ENCODE results near the gene NDST1.
"Not testable (repeated sequence)": the region's sequence is repeated elsewhere in the genome, so short reads cannot be mapped to it uniquely, and the experiment has no call there.

NDST1 gene

GRCh38 chr5:150508277-150508640, 328 bp downstream of the NDST1 start:
- no peak for DNase-seq (ENCODE audit: low read depth, low spot score)

GRCh38 chr5:150508828-150509227, 897 bp downstream of the NDST1 start:
- no peak for DNase-seq (ENCODE audit: low read depth, low spot score)

GRCh38 chr5:150509992-150510391, 2.1 kb downstream of the NDST1 start:
- no peak for DNase-seq (ENCODE audit: low read depth, low spot score)

GRCh38 chr5:150510460-150511263, 2.7 kb downstream of the NDST1 start:
- DNase-seq (ENCODE audit: low read depth, low spot score), result no peak

- no peak for DNase-seq (ENCODE audit: low read depth, low spot score)
Measured at GRCh38 chr5:150511578-150512367, 3.8 kb downstream of the NDST1 start.

GRCh38 chr5:150512368-150512747, 4.4 kb downstream of the NDST1 start:
- DNase-seq (ENCODE audit: low read depth, low spot score), result no peak

- no peak for DNase-seq (ENCODE audit: low read depth, low spot score)
Measured at GRCh38 chr5:150513375-150514309, 5.7 kb downstream of the NDST1 start.

GRCh38 chr5:150514708-150515211, 6.8 kb downstream of the NDST1 start:
- no peak for DNase-seq (ENCODE audit: low read depth, low spot score)

- no peak for DNase-seq (ENCODE audit: low read depth, low spot score)
Measured at GRCh38 chr5:150515446-150515845, 7.5 kb downstream of the NDST1 start.

GRCh38 chr5:150516011-150516410, 8.1 kb downstream of the NDST1 start:
- DNase-seq (ENCODE audit: low read depth, low spot score), result no peak

- no peak for DNase-seq (ENCODE audit: low read depth, low spot score)
Measured at GRCh38 chr5:150517272-150518152, 9.6 kb downstream of the NDST1 start.

- not testable (repeated sequence) for DNase-seq (ENCODE audit: low read depth, low spot score)
Measured at GRCh38 chr5:150518712-150519559, 11.0 kb downstream of the NDST1 start.

GRCh38 chr5:150519560-150519945, 11.6 kb downstream of the NDST1 start:
- no peak for DNase-seq (ENCODE audit: low read depth, low spot score)

GRCh38 chr5:150519978-150520377, 12.0 kb downstream of the NDST1 start:
- DNase-seq (ENCODE audit: low read depth, low spot score), result no peak

- DNase-seq (ENCODE audit: low read depth, low spot score), result no peak
Measured at GRCh38 chr5:150520747-150521521, 13.0 kb downstream of the NDST1 start.

GRCh38 chr5:150521522-150521817, 13.5 kb downstream of the NDST1 start:
- no peak for DNase-seq (ENCODE audit: low read depth, low spot score)

GRCh38 chr5:150521939-150522503, 14.1 kb downstream of the NDST1 start:
- no peak for DNase-seq (ENCODE audit: low read depth, low spot score)

- DNase-seq (ENCODE audit: low read depth, low spot score), result no peak
Measured at GRCh38 chr5:150522504-150523414, 14.8 kb downstream of the NDST1 start.

Measured in activated CD4-positive, CD25-positive, alpha-beta regulatory T cell treated with anti-CD3 and anti-CD28 coated beads, Interleukin-2, amount 50 U/mL, for 16 hours (primary cell).